ENCODE data around the gene DMRTC2. TPM values are rescaled to one million over a fixed set of nuclear protein-coding genes. Genes with fewer than 3 reads are reported as not detected.
"Not testable (repeated sequence)": the region's sequence is repeated elsewhere in the genome, so short reads cannot be mapped to it uniquely, and the experiment has no call there.

Gene DMRTC2
- total RNA-seq, 2 donors from 2014 or later: not detected

GRCh38 chr19:41861116-41861768 is 16.4 kb downstream of the DMRTC2 start:
- ATAC-seq (no peak), DNase-seq (ENCODE audit: low spot score in 2 of 2) (no peak)
- H3K27ac Mint-ChIP-seq: peak overlapping the region; percentile 95 to 98
- H3K9me3 Mint-ChIP-seq: no peaks in the 10 kb centered on the region
- peaks cover 45 to 51% of the 10 kb centered on the region in 2 donors for H3K36me3 Mint-ChIP-seq

- Mint-ChIP-seq H3K9me3 (no peaks in the 10 kb centered on the region), H3K36me3 (peaks cover 49 to 55% of the 10 kb centered on the region in 2 donors), H3K27ac (peak overlapping the region; percentile 95 to 98)
- no peak for ATAC-seq
- no peak for DNase-seq (ENCODE audit: low spot score in 2 of 2)
Measured at GRCh38 chr19:41861846-41862245, 17.0 kb downstream of the DMRTC2 start.

DNA sequence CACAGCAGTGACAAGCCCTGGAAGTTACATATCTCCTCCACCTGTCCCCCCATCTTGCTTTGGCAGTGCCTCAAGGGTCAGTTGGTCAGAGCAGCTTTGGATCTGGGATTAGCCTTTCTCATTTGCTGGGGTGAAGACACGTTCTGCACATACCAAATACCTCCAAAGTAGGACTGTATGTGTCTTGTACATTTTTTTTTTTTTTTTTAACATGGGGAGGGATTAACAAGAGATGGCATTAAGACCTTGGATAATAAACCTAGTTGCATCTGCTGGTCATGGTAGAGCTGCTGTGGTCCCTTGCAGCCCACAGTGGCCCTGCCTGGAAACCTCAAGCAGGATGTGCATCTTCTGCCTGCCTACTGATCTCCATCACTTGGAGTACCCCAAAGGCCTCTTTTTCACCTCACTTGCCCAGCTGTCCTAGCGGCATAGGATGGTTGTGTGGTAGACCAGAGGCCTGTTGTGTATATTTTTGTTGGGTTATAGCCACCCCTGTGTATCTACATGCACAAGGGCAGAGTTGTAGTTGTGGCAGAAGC is 17.7 kb downstream of the DMRTC2 start:
- Mint-ChIP-seq H3K9me3 (no peaks in the 10 kb centered on the region), H3K27ac (peak overlapping the region; percentile 95 to 98)
- no peak for DNase-seq (ENCODE audit: low spot score in 2 of 2)

DNA sequence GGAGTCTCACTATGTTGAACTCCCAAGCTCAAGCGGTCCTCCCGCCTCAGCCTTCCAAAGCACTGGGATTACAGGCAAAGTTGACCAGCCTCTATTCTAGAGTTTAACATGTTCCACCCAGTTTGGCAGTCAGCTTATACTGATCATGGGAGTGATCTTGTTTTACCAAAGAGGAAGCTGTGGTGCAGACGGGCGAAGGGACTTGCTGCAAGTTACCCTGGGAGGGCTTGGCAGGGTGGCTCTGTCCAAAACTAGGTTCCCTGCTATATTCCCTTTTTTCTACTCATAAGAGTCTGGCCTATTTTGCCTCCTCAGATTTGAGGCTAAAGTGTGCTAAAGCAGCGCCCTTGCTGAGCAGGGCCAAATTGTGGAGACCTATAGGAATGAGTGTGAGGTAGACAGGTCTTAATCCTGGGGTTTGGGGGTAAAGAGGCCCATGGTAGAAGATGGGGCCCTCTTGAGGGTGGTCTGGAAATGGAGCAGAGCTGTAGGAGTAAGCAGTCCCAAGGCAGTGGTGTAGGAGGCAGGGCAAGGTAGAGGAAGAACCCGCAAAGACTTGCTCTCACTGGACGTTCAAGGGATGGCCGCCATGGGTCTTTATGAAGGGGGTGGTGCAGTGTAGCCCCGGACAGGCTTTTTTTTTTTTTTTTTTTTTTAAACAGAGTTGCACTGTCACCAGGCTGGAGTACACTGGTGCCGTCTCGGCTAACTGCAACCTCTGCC is 18.5 kb downstream of the DMRTC2 start:
- Mint-ChIP-seq H3K36me3 (peaks cover 57 to 63% of the 10 kb centered on the region in 2 donors), H3K27ac (peak overlapping the region; percentile 91 to 98), H3K9me3 (no peaks in the 10 kb centered on the region)
- no peak for DNase-seq (ENCODE audit: low spot score in 2 of 2)
- ATAC-seq: no peak

More for the DNA sequence above, 17.7 kb downstream of the DMRTC2 start:
- no peak for ATAC-seq
- H3K36me3 Mint-ChIP-seq: peaks cover 49 to 55% of the 10 kb centered on the region in 2 donors

DNA sequence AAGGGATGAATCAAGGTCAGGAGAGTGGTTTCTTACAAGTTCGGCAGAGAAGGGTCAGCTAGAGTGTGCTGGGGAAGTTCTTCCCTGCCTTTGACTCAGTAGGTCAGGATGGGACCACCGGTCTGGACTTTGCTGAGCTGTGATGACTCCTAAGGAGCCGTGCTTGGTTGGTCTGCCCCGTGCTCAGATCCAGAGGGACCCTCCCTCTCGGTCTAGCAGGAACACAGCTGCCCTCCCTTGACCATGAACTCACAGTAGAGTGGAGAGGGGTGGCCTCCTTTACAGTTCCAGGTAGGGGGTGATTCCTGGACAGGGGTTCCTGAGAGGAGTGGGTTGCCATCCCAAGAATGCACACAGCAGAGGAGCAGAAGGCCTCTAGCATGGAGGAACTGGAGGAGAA is 19.5 kb downstream of the DMRTC2 start:
- Mint-ChIP-seq H3K27ac (peak overlapping the region; percentile 91 to 98), H3K9me3 (no peaks in the 10 kb centered on the region), H3K36me3 (peaks cover 57 to 72% of the 10 kb centered on the region in 2 donors)
- ATAC-seq (no peak), DNase-seq (ENCODE audit: low spot score in 2 of 2) (no peak)

DNA sequence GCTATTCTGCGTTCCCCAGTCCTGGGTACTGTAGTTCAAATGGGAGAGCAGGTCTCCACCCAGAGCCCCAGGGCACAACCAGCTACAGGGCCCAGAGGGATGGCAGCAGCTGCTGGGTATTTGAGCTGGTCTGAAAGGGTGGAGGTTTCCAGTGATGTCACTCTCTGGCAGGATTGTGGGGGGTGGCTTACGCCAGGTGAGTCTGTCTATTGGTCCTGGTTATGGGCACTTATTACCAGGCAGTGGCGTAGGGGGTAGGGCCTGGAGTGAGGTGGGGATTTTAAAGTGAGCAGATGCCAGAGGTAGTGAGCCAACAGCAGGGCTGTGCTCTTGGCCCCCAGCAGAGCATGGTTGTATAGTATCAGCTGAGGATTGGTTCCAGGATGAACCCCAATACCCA is 21.4 kb downstream of the DMRTC2 start:
- peaks cover 50 to 73% of the 10 kb centered on the region in 2 donors for H3K36me3 Mint-ChIP-seq
- DNase-seq (ENCODE audit: low spot score in 2 of 2): no peak
- no peaks in the 10 kb centered on the region for H3K9me3 Mint-ChIP-seq
- ATAC-seq: peak in 1 of 2 donors; percentile 4
- H3K27ac Mint-ChIP-seq: peak overlapping the region; percentile 79 to 95

DNA sequence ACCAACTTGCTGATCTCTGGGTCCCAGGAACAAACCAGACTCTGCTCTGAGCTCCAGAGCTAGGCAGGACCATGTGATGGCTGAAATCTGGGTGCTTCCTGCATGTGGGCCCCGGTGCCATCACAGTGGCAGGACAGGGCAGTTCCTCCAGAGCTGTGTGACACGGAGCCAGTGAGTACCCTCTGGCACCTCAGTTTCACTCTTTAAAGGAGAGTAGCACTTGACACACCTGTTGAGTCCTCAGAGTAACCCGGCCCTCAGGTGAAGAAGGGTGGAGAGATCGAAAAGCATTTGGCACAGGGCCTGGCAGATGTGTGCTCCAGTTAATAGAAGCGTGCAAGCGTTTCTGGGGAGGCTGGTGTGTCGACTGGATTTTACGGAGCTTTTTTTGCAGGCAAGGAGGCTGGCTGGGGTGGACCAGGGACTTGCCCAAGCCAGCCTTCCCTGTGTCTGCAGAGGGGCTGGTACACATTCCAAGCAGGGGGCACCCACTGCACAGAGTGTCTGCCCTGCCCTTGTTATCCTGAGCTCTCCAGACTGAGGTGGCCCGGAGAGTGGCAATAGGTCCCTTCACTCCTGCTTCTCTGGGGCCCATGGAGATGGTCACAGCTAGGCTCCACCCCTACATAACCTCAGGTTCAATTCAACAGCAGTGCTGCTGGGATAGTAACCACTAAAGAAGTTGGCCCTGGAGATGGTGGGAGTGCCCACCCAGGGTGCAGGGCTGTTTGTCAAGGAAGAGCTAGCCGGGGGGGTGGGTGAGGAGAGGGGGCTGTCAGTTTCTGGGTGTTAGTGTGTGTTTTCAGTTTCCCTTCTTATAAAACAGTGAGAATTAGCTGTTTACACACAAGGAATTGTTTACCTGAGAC is 23.5 kb downstream of the DMRTC2 start:
- no peaks in the 10 kb centered on the region for H3K9me3 Mint-ChIP-seq
- ATAC-seq (no peak), DNase-seq (ENCODE audit: low spot score in 2 of 2) (no peak)
- H3K36me3 Mint-ChIP-seq: peaks cover 29 to 63% of the 10 kb centered on the region in 2 donors
- H3K27ac Mint-ChIP-seq: peak overlapping the region; percentile 91 to 98

DNA sequence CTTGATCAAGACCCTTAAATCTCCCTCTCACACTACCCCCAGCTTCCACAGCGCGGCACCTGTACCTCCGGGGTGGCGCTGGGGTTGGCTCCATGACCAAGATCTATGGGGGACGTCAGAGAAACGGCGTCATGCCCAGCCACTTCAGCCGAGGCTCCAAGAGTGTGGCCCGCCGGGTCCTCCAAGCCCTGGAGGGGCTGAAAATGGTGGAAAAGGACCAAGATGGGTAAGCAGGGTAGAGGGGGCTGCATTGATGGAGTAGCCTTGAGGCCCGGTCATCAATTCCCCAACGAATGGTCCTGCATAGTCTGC is 24.1 kb downstream of the DMRTC2 start:
- Mint-ChIP-seq H3K36me3 (peaks cover 23 to 59% of the 10 kb centered on the region in 2 donors), H3K27ac (peak overlapping the region; percentile 91 to 98), H3K9me3 (no peaks in the 10 kb centered on the region)
- ATAC-seq (no peak), DNase-seq (ENCODE audit: low spot score in 2 of 2) (no peak)

DNA sequence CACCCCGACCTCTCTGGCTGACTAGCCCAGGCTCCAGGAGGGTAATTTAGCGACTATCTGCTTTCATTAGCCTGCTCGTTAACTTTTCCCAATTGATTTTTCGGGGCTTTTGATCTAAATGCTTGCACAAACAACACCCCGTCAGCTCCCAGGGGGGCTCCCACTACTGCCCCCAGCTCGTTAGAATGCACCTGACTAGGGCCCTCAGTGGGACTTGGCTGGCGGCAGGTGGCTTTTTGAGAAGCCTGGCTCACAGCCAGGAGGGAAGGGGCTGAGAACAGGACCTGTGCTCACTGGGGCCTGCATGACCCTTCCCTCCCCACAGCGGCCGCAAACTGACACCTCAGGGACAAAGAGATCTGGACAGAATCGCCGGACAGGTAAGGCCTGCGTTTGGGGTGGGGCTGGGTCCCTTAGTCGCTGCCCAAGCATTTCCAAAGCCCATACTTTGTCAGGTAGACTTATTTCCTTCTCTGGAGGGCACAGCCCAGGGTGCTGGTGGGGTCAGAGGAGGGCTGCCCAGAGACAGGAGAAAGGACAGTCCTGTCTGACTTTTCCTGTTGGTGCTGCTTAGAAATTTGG is 24.6 kb downstream of the DMRTC2 start:
- no peaks in the 10 kb centered on the region for H3K9me3 Mint-ChIP-seq
- no peak for DNase-seq (ENCODE audit: low spot score in 2 of 2)
- no peak for ATAC-seq
- H3K36me3 Mint-ChIP-seq: peaks cover 18 to 54% of the 10 kb centered on the region in 2 donors
- H3K27ac Mint-ChIP-seq: peak overlapping the region; percentile 90 to 91

DNA sequence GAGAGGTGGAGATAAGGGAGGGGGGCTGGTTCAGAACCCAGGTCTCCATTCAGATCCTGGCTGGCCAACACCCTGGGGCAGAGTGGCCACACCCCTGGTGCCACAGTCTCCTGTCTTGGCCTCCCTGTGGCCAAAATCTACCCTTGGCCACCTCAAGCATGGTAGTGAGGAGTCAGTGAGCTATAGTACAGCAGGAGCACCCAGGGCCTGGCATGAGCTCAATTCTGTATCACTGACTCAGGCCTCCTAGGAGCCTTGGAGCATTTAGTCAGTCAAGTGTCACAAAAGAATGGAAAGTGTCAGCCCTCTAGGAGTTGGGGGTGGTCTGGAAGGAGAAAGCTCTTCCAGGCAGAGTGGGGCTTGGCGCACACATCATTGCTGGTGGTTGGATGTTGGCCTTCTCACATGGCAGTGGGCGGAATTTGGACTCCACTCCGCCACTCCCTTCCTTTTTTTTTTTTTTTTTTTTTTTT is 25.6 kb downstream of the DMRTC2 start:
- Mint-ChIP-seq H3K36me3 (peaks cover 15 to 48% of the 10 kb centered on the region in 2 donors), H3K9me3 (no peaks in the 10 kb centered on the region), H3K27ac (peak overlapping the region; percentile 90 to 91)
- no peak for DNase-seq (ENCODE audit: low spot score in 2 of 2)
- peak; percentile 16 to 42 for ATAC-seq

DNA sequence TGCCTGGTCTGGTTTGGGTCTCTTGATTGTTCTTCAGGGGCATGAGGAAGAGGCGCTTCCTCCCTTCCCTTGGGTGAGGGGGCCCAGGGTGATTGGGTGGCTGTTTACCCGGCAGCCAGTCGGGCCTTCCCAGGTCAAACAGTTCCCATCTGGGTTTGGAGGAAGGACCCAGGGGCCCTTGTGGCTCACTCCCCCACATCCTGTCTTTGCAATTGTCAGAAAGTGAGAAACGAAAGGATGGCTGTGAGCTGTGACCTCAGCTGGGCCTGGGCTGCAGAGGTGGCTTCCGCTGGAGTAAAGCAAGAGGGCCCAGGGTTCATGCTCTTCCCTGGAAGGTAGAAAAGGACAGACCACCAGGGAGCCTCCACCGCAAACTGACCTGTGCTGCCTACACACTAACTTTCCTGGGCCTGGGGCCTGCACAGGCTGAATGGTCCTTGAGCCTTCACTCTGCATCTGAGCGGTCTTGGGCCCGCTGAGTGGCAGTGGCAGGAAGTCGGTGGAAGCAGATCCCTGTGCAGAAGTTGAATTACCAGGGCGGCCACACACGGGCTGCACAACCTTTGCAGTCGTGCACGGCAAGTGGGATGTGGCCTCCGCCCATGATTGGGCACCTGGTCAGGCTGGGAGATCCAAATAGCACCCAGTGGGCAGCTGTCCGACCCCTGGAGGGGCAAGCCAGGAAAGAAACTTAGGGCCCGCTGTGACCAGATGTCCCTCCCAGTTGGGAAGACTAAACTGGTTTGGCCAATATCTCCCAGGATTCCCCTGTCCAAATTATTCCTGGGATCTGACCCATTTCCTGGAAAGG is 26.9 kb downstream of the DMRTC2 start:
- DNase-seq (ENCODE audit: low spot score in 2 of 2) (peak; percentile 69 to 84), ATAC-seq (peak; percentile 71 to 80)
- H3K27ac Mint-ChIP-seq: peak overlapping the region; percentile 91 to 98
- H3K36me3 Mint-ChIP-seq: peaks cover 8 to 38% of the 10 kb centered on the region in 2 donors
- no peaks in the 10 kb centered on the region for H3K9me3 Mint-ChIP-seq

- Mint-ChIP-seq H3K27ac (peak overlapping the region; percentile 79 to 91), H3K36me3 (peaks cover 8 to 38% of the 10 kb centered on the region in 2 donors), H3K9me3 (no peaks in the 10 kb centered on the region)
- ATAC-seq (no peak), DNase-seq (ENCODE audit: low spot score in 2 of 2) (no peak)
Measured at GRCh38 chr19:41872384-41872774, 27.5 kb downstream of the DMRTC2 start.

DNA sequence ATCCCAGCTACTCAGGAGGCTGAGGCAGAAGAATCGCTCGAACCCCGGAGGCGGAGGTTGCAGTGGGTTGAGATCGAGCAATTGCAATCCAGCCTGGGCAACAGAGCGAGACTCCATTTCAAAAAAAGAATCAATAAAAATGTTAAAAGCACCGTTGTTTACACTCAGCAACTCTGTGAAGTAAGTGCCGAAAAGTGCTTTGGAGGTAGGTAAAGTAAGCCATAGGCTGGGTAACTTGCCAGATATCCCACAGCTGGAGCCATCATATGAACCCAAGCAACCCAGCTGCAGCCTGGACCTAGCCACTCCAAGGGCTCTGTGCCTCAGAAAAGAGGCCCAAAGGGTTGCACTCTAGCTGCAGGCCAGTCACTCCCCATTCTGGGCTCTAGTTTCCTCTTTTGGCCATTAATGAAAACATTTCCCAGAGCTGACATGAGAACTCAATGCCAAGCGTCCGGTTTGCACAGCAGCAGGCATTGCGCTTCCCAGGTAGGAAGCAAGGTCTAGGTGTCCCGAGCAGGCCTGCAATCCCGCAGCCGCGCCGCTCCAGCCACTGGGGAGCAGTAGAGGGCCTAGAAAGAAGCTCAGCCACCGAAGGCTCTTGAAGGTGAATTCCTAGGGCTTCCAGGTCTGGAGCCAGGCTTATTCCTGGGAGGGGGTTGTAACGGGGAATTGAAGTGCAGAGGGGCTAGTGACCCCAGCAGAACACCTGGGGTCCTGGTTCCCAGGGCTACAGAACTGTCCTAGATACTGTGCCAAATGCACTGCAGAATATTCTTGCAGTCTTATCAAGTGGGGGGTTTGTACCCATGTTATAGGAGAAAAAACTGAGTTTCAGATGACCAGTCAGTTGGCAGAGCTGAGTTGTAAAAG is 28.2 kb downstream of the DMRTC2 start:
- no peak for ATAC-seq
- peak in 1 of 2 donors; percentile 72 for DNase-seq (ENCODE audit: low spot score in 2 of 2)
- Mint-ChIP-seq H3K36me3 (peaks cover 3 to 34% of the 10 kb centered on the region in 2 donors), H3K9me3 (no peaks in the 10 kb centered on the region), H3K27ac (peak overlapping the region; percentile 91 to 95)

DNA sequence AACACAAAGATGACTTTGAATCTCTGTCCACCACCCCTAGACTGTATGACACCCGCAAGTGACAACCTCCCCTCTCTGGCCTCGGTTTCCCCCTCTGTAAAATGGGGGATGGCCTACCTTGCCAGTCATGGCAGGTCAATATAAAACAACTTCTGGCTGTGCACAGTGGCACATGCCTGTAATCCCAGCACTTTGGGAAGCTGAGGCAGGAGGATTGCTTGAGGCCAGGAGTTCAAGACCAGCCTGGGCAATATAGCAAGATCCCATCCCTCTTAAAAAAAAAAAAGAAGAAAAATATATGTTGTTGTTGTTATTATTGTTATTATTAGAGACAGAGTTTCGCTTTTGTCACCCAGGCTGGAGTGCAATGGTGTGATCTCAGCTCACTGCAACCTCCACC is 31.1 kb downstream of the DMRTC2 start:
- H3K9me3 Mint-ChIP-seq; DNase-seq (ENCODE audit: low spot score in 2 of 2): not testable (repeated sequence)

More for the DNA sequence above, 31.1 kb downstream of the DMRTC2 start:
- ATAC-seq: not testable (repeated sequence)
- peak overlapping the region; percentile 57 to 87 for H3K27ac Mint-ChIP-seq
- peaks cover 0 to 15% of the 10 kb centered on the region in 2 donors for H3K36me3 Mint-ChIP-seq

All from activated naive CD4-positive, alpha-beta T cell treated with anti-CD3 and anti-CD28 coated beads, Interleukin-2, amount 50 U/mL, for 72 hours (primary cell).